ENCODE measurements around the gene ZNF444.

- TF ChIP-seq CTCF (IDR thresholded peaks at IDR 0.05) (no peak), POLR2A (IDR thresholded peaks at IDR 0.05) (no peak)
These were observed 26.0 kb downstream of the ZNF444 start for GRCh38 chr19:56167064-56167578.
